H7 (cell line): ENCODE results near the gene TAF11. TPM values are rescaled to one million over a fixed set of nuclear protein-coding genes. Genes with fewer than 3 reads are reported as not detected.

Experiments used
- DNase-seq: peaks from one replicate; pipeline ENCODE4 v3.0.0; 2012
- H3K27me3 ChIP-seq: 2 replicates; pipeline ENCODE4 v1.6.0; 2011; ENCODE audit warnings: mild to moderate bottlenecking, low read length; ENCODE audit not compliant: control insufficient read depth, insufficient read depth
- H3K36me3 ChIP-seq: replicated peaks from 2 replicates; pipeline ENCODE4 v1.5.1; 2011; ENCODE audit warnings: low read length; ENCODE audit not compliant: control insufficient read depth, insufficient read depth
- H3K4me3 ChIP-seq: 2 replicates; pipeline ENCODE4 v1.5.1; 2011; ENCODE audit warnings: low read depth, mild to moderate bottlenecking, control low read depth, low read length, moderate library complexity; ENCODE audit not compliant: insufficient read depth
- total RNA-seq: library from RNA; depleted of rRNA; stranded (reverse); fragments of >200 nt; shearing (Covaris generic); gene quantifications from 2 replicates; pipeline ENCODE4 v1.2.3, GENCODE V29; 2014; rRNA removed

The TAF11 gene
- total RNA-seq, 1 experiment from 2014 or later: 55.4 TPM

DNA sequence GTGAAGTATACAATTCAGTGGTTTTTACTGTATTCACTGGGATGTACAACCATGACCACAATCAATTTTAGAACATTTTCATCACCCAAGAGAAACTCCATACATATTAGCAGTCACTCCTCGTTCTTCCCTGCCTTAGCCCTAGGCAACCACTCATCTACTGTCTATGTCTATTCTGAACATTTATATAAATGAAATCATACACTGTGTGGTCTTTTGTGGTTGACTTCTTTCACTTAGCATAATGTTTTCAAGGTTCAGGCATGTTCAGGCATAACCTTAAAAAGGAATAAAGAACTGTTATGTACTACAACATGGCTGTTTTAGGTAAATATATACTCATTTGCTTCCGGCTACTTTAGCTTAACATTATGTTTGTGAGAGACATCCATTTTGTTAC lies 58.7 kb downstream of the TAF11 start:
- no peak overlapping the region for H3K4me3 ChIP-seq
- DNase-seq: no peak
- H3K27me3 ChIP-seq: no peaks in the 10 kb centered on the region
- peaks cover 2% of the 10 kb centered on the region for H3K36me3 ChIP-seq

Other genes starting within 250 kb of the TAF11 start
- 42.2 and 50.4 TPM in 2 replicates for gene ILRUN, start 191.3 kb downstream of the TAF11 start, total RNA-seq
- 191 and 232 TPM in 2 replicates for gene SNRPC, start 130.5 kb downstream of the TAF11 start, total RNA-seq
- 11.3 and 12.9 TPM in 2 replicates for gene BLTP3A, start 96.0 kb downstream of the TAF11 start, total RNA-seq
- 22.4 and 24.3 TPM in 2 replicates for gene ANKS1A, start 1.2 kb upstream of the TAF11 start, total RNA-seq